ENCODE data around the gene HTR1B.

Gene HTR1B

DNA sequence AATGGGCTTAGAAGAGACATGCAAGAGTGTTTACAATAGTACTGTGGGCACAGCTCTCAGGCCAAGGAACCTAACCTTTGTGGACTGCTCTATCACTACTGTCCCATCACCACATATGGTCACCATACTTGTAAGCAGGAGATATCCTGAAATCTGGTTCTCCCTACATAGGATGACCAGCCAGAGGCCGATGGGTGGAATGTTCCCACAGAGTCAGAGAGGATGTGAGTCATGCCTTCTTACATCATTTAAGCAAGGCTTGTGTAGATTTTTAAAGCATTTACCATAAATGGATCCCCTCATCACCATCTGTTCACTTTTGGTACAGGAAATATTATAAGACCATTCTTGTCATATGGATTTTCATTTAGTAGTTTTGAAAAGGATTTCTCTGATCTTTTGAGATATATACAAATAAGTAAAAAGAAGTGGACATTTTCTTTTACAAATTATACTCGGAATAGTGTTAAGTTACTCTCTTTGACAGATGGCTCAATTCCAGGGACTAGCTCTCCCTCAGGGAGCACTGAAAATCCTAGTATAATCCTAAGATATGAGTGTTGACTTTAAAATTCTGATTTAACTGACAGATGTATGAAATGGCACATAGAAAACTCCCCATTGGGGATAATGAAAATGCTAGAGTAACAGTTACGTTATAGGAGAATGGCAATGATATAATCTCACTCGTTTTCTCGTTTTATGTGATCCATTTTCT is 6.6 kb downstream of the HTR1B start:
- DNase-seq (ENCODE audit: low read depth in 3 of 3), result no peak

GRCh38 chr6:77455271-77455670 is 8.0 kb downstream of the HTR1B start:
- DNase-seq (ENCODE audit: low read depth in 3 of 3), result no peak

- no peak for DNase-seq (ENCODE audit: low read depth in 3 of 3)
These were observed 8.9 kb downstream of the HTR1B start for GRCh38 chr6:77454386-77454785.

DNA sequence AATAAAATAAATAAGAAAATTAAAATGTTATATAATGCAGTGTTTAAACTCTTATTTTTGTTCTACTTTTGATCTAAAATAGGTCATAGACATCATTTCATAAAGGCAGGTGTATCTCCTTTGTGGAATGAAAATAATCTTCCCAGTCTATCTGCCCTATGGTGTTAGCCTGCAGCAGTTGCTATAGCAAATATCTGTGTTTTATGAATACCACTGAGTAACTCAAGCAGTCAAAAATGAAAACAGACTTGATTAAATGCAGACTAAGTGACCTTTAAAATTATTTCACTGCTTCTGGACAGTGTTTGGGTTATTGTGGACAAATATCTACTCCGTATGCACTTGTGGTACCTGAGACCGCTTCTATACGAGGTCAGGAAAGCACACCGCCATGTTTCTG is 11.8 kb downstream of the HTR1B start:
- DNase-seq (ENCODE audit: low read depth in 3 of 3), result no peak

- no peak for DNase-seq (ENCODE audit: low read depth in 3 of 3)
These were observed 12.4 kb downstream of the HTR1B start for GRCh38 chr6:77450924-77451323.

GRCh38 chr6:77448546-77448945 is 14.7 kb downstream of the HTR1B start:
- DNase-seq (ENCODE audit: low read depth in 3 of 3), result no peak

DNA sequence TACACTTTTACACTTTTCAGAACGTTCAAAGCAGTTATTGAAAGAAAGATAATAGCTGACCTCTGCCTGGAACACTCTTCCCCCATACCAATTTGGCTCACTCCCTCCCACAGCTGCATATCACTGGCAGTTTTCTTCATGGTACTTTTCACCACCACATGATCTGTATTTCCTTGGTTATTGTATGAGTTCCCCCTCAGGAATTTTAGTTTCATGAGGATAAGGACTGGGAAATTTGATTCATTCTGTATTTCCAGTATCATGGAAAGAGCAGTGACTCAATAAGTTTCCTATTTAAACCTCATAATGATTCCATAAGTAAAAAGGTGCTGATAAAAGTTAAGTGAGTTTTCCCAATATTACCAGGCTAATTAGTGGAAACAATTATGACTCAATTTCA is 16.0 kb downstream of the HTR1B start:
- no peak for DNase-seq (ENCODE audit: low read depth in 3 of 3)

DNA sequence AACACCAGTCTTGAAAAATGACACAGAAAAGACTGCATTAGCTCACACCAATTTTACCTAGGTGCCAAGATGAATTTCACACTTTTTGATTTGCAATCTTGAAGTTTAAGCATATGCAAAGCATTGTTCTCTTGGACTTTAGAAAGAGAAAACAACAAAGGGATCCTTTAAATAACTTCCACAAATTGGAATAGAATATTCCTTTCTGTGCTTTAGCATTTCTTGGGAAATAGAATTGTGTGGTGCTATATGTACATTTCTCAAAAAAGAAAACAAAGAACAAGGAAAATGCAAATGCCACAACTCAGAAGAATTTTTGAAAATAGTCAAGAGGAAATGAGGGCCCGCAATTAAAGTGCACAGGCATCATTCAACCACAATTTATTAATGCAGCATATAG is 17.0 kb downstream of the HTR1B start:
- DNase-seq (ENCODE audit: low read depth in 3 of 3), result no peak

DNA sequence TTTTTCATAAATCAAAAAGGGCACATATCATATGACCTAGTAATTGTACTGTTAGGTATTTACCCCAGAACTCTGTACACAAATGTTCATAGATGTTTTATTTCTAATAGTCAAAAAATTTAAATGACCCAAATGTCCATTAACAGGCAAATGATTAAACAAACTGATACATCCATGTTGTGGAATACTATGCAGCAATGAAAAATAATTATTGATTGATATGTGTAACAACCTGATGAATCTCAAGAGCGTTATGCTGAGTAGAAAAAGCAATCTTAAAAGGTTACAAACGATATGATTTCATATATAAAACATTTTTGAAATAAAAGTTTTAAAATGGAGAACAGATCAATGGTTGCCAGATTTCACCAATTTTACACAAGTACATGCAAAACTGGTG is 18.1 kb downstream of the HTR1B start:
- no peak for DNase-seq (ENCODE audit: low read depth in 3 of 3)

DNA sequence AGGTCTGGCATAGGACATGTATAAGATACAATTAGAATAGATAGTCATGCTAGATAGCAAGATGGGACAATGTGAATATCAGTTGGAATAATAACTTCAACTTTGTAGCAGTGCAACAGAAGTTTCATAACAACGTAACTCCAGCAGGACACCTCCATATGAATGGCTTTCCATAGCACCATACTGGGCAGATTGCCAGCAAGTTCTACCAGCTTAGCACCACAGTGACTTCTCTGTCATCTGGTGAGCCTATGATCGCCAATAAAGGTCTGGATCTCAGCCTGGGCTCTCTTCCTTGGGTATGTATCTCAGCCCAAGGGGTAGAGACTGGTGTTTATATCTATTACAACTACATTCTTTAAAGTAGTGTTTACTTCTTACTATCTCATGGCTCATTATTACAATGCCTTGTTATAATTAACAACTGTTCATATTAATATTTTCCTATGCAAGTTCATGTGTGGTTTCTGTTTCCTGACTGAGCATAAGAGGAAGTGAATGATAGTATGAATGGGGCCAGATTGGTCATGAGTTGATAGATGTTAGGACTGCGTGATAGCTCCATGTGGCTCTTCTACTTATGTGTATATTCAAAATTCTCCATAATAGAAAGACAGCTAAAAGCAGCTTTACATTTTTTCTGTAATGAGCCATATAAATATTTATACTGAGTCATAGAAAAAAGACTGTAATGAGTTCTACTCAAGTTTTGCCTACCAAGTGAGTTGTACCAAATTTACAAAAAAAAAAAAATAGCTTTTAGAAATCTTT is 22.9 kb downstream of the HTR1B start:
- DNase-seq (ENCODE audit: low read depth in 3 of 3), result no peak

- DNase-seq (ENCODE audit: low read depth in 3 of 3), result no peak
These were observed 29.4 kb downstream of the HTR1B start for GRCh38 chr6:77433888-77434287.

DNA sequence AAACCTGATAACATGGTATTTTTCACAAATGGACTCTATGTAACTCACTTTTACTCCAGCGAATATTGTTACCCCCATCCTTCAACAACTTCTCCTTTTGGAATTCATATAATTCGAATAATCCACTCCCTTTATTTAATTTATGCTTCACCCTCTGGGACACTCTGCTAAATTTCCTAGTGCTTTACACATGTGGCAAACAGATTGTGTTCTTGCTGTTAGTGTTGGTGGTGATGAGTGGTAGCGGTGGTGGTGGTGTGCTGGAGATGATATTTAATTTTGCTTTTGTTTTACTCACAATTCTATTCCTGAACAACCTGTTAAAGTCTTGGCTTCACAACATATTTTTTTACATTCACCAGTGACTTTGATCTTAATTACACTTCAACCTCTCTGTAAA is 32.8 kb downstream of the HTR1B start:
- DNase-seq (ENCODE audit: low read depth in 3 of 3), result no peak

- DNase-seq (ENCODE audit: low read depth in 3 of 3), result no peak
These were observed 37.6 kb downstream of the HTR1B start for GRCh38 chr6:77425671-77426070.

DNA sequence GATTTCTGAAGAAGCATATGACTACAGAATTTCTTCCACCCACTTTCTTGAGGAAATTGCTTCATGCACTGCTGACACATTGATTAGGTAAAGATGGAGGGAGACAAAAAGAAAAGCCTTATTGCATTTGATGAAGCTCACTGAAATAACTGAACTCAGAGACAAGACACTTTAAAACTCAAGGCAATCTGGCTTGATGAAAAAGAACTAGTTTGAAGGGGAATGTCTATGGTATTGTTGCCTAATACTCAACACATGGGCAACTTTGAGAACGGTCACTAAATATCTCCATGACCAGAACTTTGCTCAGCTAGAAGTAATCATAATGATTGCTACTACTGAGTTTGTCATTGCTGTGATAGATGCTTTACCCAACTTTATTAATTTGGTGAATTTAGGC is 38.1 kb downstream of the HTR1B start:
- no peak for DNase-seq (ENCODE audit: low read depth in 3 of 3)

DNA sequence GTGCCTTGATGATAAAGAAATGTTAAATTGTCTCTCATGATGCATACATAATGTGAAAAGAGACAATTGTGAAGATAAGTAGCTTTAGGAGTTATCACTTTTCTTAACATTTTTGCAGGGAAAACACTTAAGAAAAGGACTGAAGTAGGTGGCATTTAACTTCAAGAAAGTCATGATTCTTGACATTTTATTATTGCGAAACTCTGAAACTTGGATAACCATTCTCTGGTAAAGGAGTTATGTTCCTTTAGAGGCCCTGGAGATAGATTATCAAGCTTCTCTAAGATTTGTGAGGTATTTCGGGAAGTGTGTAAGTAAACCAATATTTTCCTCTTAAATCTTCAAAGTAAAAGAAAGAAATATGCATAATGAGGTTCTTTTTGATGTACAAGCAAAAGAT is 38.5 kb downstream of the HTR1B start:
- DNase-seq (ENCODE audit: low read depth in 3 of 3), result no peak

DNA sequence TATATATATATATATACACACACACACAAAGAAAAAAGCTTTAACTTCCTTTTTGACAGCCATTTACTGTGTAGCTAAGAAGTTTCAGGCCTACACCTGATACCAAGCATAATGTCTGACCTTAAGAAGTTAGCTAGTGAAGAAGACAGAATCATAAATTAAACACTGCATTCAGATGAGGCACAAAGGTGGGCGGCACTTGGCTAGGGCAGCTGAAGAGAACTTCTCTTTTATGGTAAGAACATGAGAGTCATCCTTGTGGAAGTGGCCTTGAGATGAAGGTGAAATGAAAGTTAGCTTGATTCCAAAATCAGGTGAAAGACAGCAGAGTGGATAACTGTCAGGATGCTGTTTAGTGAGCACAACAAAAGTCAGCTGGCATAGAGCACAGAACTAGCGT is 46.5 kb downstream of the HTR1B start:
- no peak for DNase-seq (ENCODE audit: low read depth in 3 of 3)

DNA sequence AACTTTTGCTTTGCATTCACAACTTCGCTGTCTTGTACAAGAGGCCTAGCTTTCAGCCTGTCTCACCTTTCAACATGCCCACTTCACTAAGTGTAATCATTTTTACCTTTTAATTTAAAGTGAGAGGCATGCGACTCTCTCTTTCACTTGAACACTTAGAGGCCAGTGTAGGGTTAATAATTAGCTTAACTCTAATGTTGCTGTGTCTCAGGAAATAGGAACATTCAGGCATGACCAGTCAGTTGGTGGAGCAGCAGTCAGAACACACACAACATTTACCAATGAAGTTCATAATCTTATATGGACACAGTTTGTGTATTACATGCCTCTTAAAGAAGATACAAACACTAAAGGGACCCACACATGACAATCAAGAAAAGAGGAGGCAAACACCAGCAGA is 47.6 kb downstream of the HTR1B start:
- no peak for DNase-seq (ENCODE audit: low read depth in 3 of 3)
